Keratinocyte (primary cell): ENCODE results near the gene AGXT2. TPM values are rescaled to one million over a fixed set of nuclear protein-coding genes. Genes with fewer than 3 reads are reported as not detected.

Experiments used
- DNase-seq: peaks from one replicate; pipeline ENCODE4 v3.0.0-alpha.2; 2011; ENCODE audit warnings: low read depth, missing footprints, low spot score
- FAIRE-seq: peaks from 2 replicates; lab custom pipeline; 2011; peaks lifted over from hg19 to GRCh38; lab: Jason Lieb, UNC
- H2AFZ ChIP-seq: 2 replicates; pipeline ENCODE4 v1.6.0; 2012; ENCODE audit warnings: low read length, control low read depth, inconsistent platforms; ENCODE audit not compliant: control insufficient read depth
- H3K27ac ChIP-seq: 2 replicates; pipeline ENCODE4 v1.5.1; 2011; ENCODE audit warnings: low read length; ENCODE audit not compliant: control insufficient read depth, insufficient read depth
- H3K27me3 ChIP-seq: 3 replicates; pipeline ENCODE4 v1.6.0; 2011; ENCODE audit warnings: low read length; ENCODE audit not compliant: control insufficient read depth, insufficient read depth; ENCODE audit errors: extremely low read depth
- H3K36me3 ChIP-seq, 2 experiments: 2 replicates in 1 of 2; 3 replicates in 1 of 2; pipeline ENCODE4 v1.5.1; 2011; ENCODE audit warnings: low read length in 2 of 2, mild to moderate bottlenecking in 1 of 2; ENCODE audit not compliant: control insufficient read depth in 2 of 2, insufficient read depth in 2 of 2; ENCODE audit errors: extremely low read depth in 1 of 2
- H3K4me1 ChIP-seq: 3 replicates; pipeline ENCODE4 v1.5.1; 2011; ENCODE audit warnings: low read length; ENCODE audit not compliant: control insufficient read depth, insufficient read depth; ENCODE audit errors: extremely low read depth
- H3K4me2 ChIP-seq: 3 replicates; pipeline ENCODE4 v1.6.0; 2011; ENCODE audit warnings: low read depth, low read length; ENCODE audit not compliant: control insufficient read depth, insufficient read depth; ENCODE audit errors: extremely low read depth
- H3K4me3 ChIP-seq, 3 experiments: fragments of 200-600 bp in 1 of 3; sonication (generic) in 1 of 3; 2 replicates in 2 of 3; 3 replicates in 1 of 3; pipeline ENCODE4 v1.5.1; 2011 to 2016; ENCODE audit warnings: low read length in 3 of 3, mild to moderate bottlenecking in 3 of 3, control low read depth in 2 of 3, inconsistent platforms in 1 of 3, low read depth in 1 of 3, mixed read lengths in 1 of 3, mixed run types in 1 of 3, moderate library complexity in 1 of 3; ENCODE audit not compliant: control insufficient read depth in 2 of 3, insufficient read depth in 2 of 3; ENCODE audit errors: extremely low read depth in 1 of 3
- H3K79me2 ChIP-seq: 2 replicates; pipeline ENCODE4 v1.6.0; 2012; ENCODE audit warnings: low read length; ENCODE audit not compliant: control insufficient read depth, insufficient read depth
- H3K9ac ChIP-seq: 3 replicates; pipeline ENCODE4 v1.6.0; 2011; ENCODE audit warnings: low read length; ENCODE audit not compliant: control insufficient read depth, insufficient read depth; ENCODE audit errors: extremely low read depth
- H3K9me1 ChIP-seq: 3 replicates; pipeline ENCODE4 v1.6.0; 2011; ENCODE audit warnings: low read length; ENCODE audit not compliant: control insufficient read depth, insufficient read depth; ENCODE audit errors: extremely low read depth
- H3K9me3 ChIP-seq: 2 replicates; pipeline ENCODE4 v1.5.1; 2012; ENCODE audit warnings: low read depth, low read length; ENCODE audit not compliant: control insufficient read depth
- H4K20me1 ChIP-seq: 3 replicates; pipeline ENCODE4 v1.6.0; 2011; ENCODE audit warnings: low read length; ENCODE audit not compliant: control insufficient read depth, insufficient read depth; ENCODE audit errors: extremely low read depth
- EZH2 ChIP-seq: IDR thresholded peaks from one replicate; pipeline ENCODE4 v1.6.1; 2012; ENCODE audit warnings: inconsistent platforms, mild to moderate bottlenecking, low read length, moderate library complexity
- dilution Hi-C: fragments of 300-500 bp; cut with MboI; formaldehyde crosslinking; loops from one replicate; pipeline ENCODE4 v1.7.0; 2020; ENCODE audit warnings: low sequenced_read_pairs; ENCODE audit not compliant: extremely low pct_ligation_motif_present
- polyA plus RNA-seq, 5 experiments: library from polyadenylated mRNA; depleted of rRNA in 3 of 5; stranded (reverse) in 3 of 5; stranded (forward) in 1 of 5; unstranded in 1 of 5; fragments of >200 nt; gene quantifications; 1 replicate in 1 of 5; 2 replicates in 3 of 5; 3 replicates in 1 of 5; pipeline versions ENCODE4 v1.2.1 to v1.2.3, GENCODE V29; 2011 to 2012; ENCODE audit warnings: missing spikeins in 2 of 5, low read depth in 1 of 5, low replicate concordance in 1 of 5
- TF ChIP-seq, protein P1 (sequence below), 3 experiments: IDR thresholded peaks in 1 of 3; conservative IDR thresholded peaks in 1 of 3; optimal IDR thresholded peaks in 1 of 3; 2 replicates in 2 of 3; 3 replicates in 1 of 3; pipeline versions ENCODE3 to v1.5.1; 2011; ENCODE audit warnings: low read length in 3 of 3, mild to moderate bottlenecking in 3 of 3, moderate library complexity in 2 of 3, control low read depth in 1 of 3, inconsistent platforms in 1 of 3; ENCODE audit not compliant: insufficient read depth in 2 of 3; ENCODE audit errors: extremely low read depth in 1 of 3

The AGXT2 gene
- polyA plus RNA-seq, 1 donor (not counting 4 experiments of a cell fraction or from before 2014, with no cell fraction given), result not detected

DNA sequence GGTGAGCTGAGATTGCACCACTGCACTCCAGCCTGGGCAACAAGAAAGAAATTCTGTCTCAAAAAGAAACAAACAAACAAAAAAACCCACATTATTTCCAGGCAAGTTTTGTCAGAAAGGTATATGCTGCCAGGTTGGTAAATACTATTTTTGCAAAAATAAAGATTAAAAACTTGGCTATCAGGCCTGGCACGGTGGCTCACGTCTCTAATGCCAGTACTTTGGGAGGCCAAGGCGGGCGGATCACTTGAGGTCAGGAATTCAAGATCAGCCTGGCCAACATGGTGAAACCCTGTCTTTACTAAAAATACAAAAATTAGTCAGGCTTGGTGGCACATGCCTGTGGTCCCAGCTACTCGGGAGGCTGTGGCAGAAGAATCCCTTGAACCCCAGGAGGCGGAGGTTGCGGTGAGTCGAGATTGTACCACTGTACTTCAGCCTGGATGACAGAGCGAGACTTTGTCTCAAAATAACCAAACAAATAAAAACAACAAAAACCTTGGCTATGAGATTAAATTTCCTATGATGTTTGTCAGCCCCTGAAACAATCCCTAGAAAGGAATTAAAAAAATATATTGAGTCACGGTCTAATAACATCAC lies 22.7 kb downstream of the AGXT2 start:
- no peak overlapping the region for H3K9ac ChIP-seq
- no peaks in the 10 kb centered on the region for H4K20me1 ChIP-seq
- FAIRE-seq (no peak), DNase-seq (no peak)
- no peaks in the 10 kb centered on the region for H3K4me1 ChIP-seq
- H3K27me3 ChIP-seq, result no peaks in the 10 kb centered on the region
- H3K4me3 ChIP-seq, result no peak overlapping the region
- no peaks in the 10 kb centered on the region for H3K9me1 ChIP-seq
- no peak overlapping the region for H3K27ac ChIP-seq
- no peak overlapping the region for H3K4me2 ChIP-seq
- H3K9me3 ChIP-seq, result no peaks in the 10 kb centered on the region
- TF ChIP-seq EZH2, result no peak
- TF ChIP-seq, protein P1, sequence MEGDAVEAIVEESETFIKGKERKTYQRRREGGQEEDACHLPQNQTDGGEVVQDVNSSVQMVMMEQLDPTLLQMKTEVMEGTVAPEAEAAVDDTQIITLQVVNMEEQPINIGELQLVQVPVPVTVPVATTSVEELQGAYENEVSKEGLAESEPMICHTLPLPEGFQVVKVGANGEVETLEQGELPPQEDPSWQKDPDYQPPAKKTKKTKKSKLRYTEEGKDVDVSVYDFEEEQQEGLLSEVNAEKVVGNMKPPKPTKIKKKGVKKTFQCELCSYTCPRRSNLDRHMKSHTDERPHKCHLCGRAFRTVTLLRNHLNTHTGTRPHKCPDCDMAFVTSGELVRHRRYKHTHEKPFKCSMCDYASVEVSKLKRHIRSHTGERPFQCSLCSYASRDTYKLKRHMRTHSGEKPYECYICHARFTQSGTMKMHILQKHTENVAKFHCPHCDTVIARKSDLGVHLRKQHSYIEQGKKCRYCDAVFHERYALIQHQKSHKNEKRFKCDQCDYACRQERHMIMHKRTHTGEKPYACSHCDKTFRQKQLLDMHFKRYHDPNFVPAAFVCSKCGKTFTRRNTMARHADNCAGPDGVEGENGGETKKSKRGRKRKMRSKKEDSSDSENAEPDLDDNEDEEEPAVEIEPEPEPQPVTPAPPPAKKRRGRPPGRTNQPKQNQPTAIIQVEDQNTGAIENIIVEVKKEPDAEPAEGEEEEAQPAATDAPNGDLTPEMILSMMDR (optimal IDR thresholded peaks at IDR 0.05 in 1 of 3, IDR thresholded peaks at IDR 0.05 in 1 of 3, conservative IDR thresholded peaks at IDR 0.05 in 1 of 3; ENCODE audit: extremely low read depth in 1 of 3, insufficient read depth in 2 of 3, low read length in 3 of 3), result no peak
- dilution Hi-C loops, result no loop called here
- no peaks in the 10 kb centered on the region for H3K79me2 ChIP-seq
- H2AFZ ChIP-seq, result no peak overlapping the region
- no peaks in the 10 kb centered on the region for H3K36me3 ChIP-seq

DNA sequence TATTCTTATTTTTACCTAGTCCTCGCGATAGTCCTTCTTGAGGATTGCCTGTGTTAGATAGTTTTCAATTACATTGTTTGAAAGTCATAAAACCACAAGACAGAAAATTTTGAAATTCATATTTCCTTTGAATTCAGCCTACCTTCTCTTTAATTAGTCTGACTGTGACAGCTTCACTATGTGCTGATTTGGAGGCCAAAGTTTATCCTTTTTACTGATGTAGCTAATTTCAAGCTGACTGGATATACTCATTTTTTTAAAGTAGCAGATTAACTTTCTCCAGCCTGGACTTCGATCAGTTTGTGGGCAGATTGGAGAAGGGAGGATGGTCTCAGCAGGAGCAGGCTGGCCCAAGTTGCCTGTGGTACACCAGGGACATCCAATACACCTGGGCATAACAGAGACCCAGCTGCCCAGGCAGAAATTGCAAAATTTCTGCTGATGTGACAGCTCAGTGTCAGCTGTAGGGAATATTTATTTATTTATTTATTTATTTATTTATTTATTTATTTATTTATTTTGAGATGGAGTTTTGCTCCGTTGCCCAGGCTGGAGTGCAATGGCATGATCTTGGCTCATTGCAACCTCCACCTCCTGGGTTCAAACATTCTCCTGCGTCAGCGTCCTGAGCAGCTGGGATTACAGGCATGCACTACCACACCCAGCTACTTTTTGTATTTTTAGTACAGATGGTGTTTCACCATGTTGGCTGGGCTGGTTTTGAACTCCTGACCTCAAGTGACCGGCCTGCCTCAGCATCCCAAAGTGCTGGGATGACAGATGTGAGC lies 24.2 kb downstream of the AGXT2 start:
- dilution Hi-C loops, result no loop called here
- no peaks in the 10 kb centered on the region for H3K36me3 ChIP-seq
- no peak overlapping the region for H2AFZ ChIP-seq
- H3K4me1 ChIP-seq, result no peaks in the 10 kb centered on the region
- no peaks in the 10 kb centered on the region for H3K9me3 ChIP-seq
- H3K9ac ChIP-seq, result no peak overlapping the region
- no peaks in the 10 kb centered on the region for H3K79me2 ChIP-seq
- H3K4me2 ChIP-seq, result no peak overlapping the region
- no peak overlapping the region for H3K4me3 ChIP-seq
- no peak for TF ChIP-seq EZH2
- TF ChIP-seq, protein P1 (optimal IDR thresholded peaks at IDR 0.05 in 1 of 3, IDR thresholded peaks at IDR 0.05 in 1 of 3, conservative IDR thresholded peaks at IDR 0.05 in 1 of 3; ENCODE audit: extremely low read depth in 1 of 3, insufficient read depth in 2 of 3, low read length in 3 of 3), result no peak
- H3K27ac ChIP-seq, result no peak overlapping the region
- FAIRE-seq (no peak), DNase-seq (no peak)
- no peaks in the 10 kb centered on the region for H4K20me1 ChIP-seq
- H3K9me1 ChIP-seq, result no peaks in the 10 kb centered on the region
- H3K27me3 ChIP-seq, result no peaks in the 10 kb centered on the region
